PC-9 (cell line): Measurements from ENCODE around the gene GRAP2. TPM values are rescaled to one million over a fixed set of nuclear protein-coding genes. Genes with fewer than 3 reads are reported as not detected.

Experiments
- BruUV-seq: library from RNA; stranded (reverse); fragments of 400-500 nt; replicated peaks from 2 replicates; lab custom pipeline; 2021; lab: Mats Ljungman, UMichigan
- CTCF ChIA-PET: fragments of 300-600 bp; sonication (Branson Sonifier 250); formaldehyde crosslinking; loops from one replicate; lab custom pipeline; 2022; ENCODE audit warnings: antibody characterized with exemption; lab: Charles Lee
- POLR2A ChIA-PET: fragments of 300-600 bp; sonication (Branson Sonifier 250); formaldehyde crosslinking; loops from one replicate; lab custom pipeline; 2022; ENCODE audit warnings: antibody characterized with exemption; ENCODE audit not compliant: unreplicated experiment; lab: Charles Lee
- DNase-seq, 2 experiments: peaks; one replicate each; pipeline versions ENCODE4 v3.0.0 to v3.0.0-alpha.2; 2015 to 2022; ENCODE audit warnings: mixed read lengths in 1 of 2
- H2AFZ ChIP-seq: fragments of 200-600 bp; sonication (generic); 2 replicates; pipeline ENCODE4 v1.8.1; 2017; ENCODE audit warnings: antibody characterized with exemption
- H3F3A ChIP-seq: fragments of 200-600 bp; sonication (generic); 2 replicates; pipeline ENCODE4 v1.8.1; 2017; ENCODE audit warnings: antibody characterized with exemption, mild to moderate bottlenecking, low read depth; ENCODE audit not compliant: insufficient read depth
- H3K27ac ChIP-seq: fragments of 200-600 bp; sonication (generic); 2 replicates; pipeline ENCODE4 v1.6.1; 2016; ENCODE audit warnings: mixed run types
- H3K27me3 ChIP-seq: fragments of 200-600 bp; sonication (generic); 2 replicates; pipeline ENCODE4 v1.6.1; 2016; ENCODE audit warnings: low read depth, mixed run types; ENCODE audit not compliant: insufficient read depth
- H3K36me3 ChIP-seq: fragments of 200-600 bp; sonication (generic); 2 replicates; pipeline ENCODE4 v1.6.1; 2016; ENCODE audit warnings: low read depth, mixed run types
- H3K4me1 ChIP-seq: fragments of 200-600 bp; sonication (generic); replicated peaks from 2 replicates; pipeline ENCODE4 v1.6.1; 2016; ENCODE audit warnings: mixed run types; ENCODE audit not compliant: insufficient read depth
- H3K4me2 ChIP-seq: fragments of 200-600 bp; sonication (generic); 2 replicates; pipeline ENCODE4 v1.6.1; 2017; ENCODE audit warnings: mixed run types
- H3K4me3 ChIP-seq: fragments of 200-600 bp; sonication (generic); 2 replicates; pipeline ENCODE4 v1.6.1; 2016; ENCODE audit warnings: mixed run types
- H3K79me2 ChIP-seq: fragments of 200-600 bp; sonication (generic); 2 replicates; pipeline ENCODE4 v1.6.1; 2017; ENCODE audit warnings: low read depth, mixed run types
- H3K9me2 ChIP-seq: fragments of 200-600 bp; sonication (generic); 2 replicates; pipeline ENCODE4 v1.8.1; 2017; ENCODE audit warnings: mild to moderate bottlenecking; ENCODE audit not compliant: insufficient read depth
- H3K9me3 ChIP-seq: fragments of 200-600 bp; sonication (generic); 2 replicates; pipeline ENCODE4 v1.8.1; 2016; ENCODE audit warnings: low read depth; ENCODE audit not compliant: insufficient read depth
- H4K20me1 ChIP-seq: fragments of 200-600 bp; sonication (generic); 2 replicates; pipeline ENCODE4 v1.8.1; 2017; ENCODE audit not compliant: insufficient read depth
- CTCF ChIP-seq: fragments of 200-600 bp; sonication (generic); conservative IDR thresholded peaks from 2 replicates; pipeline ENCODE4 v1.6.1; 2017; ENCODE audit warnings: mixed run types, antibody characterized with exemption, mild to moderate bottlenecking, moderate library complexity
- EZH2 ChIP-seq: fragments of 200-600 bp; sonication (generic); IDR thresholded peaks from 2 replicates; pipeline ENCODE4 v1.8.0; 2017; ENCODE audit warnings: antibody characterized with exemption, low read depth
- intact Hi-C: fragments of 100-400 bp; cut with micrococcal nuclease; formaldehyde crosslinking; loops from one replicate; pipeline ENCODE4 v1.10.0; 2022; ENCODE audit not compliant: unreplicated experiment
- total RNA-seq: library from RNA; stranded (reverse); gene quantifications from 2 replicates; pipeline ENCODE4 v1.2.3, GENCODE V29; 2021

The GRAP2 gene
- total RNA-seq, 1 experiment from 2014 or later = not detected

- Histone ChIP-seq H3K27me3 (no peaks in the 10 kb centered on the region), H3K4me2 (no peak overlapping the region), H3K9me2 (no peaks in the 10 kb centered on the region), H3K27ac (no peak overlapping the region), H2AFZ (no peak overlapping the region), H4K20me1 (no peaks in the 10 kb centered on the region; the same call in 1 of the 2 replicates), H3K79me2 (no peaks in the 10 kb centered on the region), H3K4me3 (no peak overlapping the region), H3K4me1 (no peaks in the 10 kb centered on the region), H3K36me3 (no peaks in the 10 kb centered on the region), H3K9me3 (no peaks in the 10 kb centered on the region), H3F3A (no peaks in the 10 kb centered on the region)
- BruUV-seq = no TSS peak
- intact Hi-C loops = no loop called here
- TF ChIP-seq EZH2 (no peak), CTCF (no peak)
- CTCF ChIA-PET = interaction anchor here (0.6 to 1.2 kb wide), 3 partner anchors 16 to 1146 kb away, joined by 3 to 5 read pairs (median 3); no protein-coding TSS in a partner anchor
- POLR2A ChIA-PET = interaction anchor here (0.6 to 0.7 kb wide), 3 partner anchors 15 to 402 kb away, joined by 3 to 6 read pairs (median 5); partner anchors contain the start of gene FAM83F
- DNase-seq = peak in 1 of 2 experiments; percentile 76
These were observed 108.4 kb downstream of the GRAP2 start for GRCh38 chr22:40009292-40009774.

- Histone ChIP-seq H3K9me3 (no peaks in the 10 kb centered on the region), H3K36me3 (no peaks in the 10 kb centered on the region), H3K79me2 (no peaks in the 10 kb centered on the region), H3F3A (no peaks in the 10 kb centered on the region), H3K9me2 (no peaks in the 10 kb centered on the region), H3K4me3 (no peak overlapping the region), H4K20me1 (no peaks in the 10 kb centered on the region; the same call in 1 of the 2 replicates), H3K4me1 (no peaks in the 10 kb centered on the region), H3K27me3 (no peaks in the 10 kb centered on the region), H2AFZ (no peak overlapping the region), H3K4me2 (no peak overlapping the region), H3K27ac (no peak overlapping the region)
- ChIA-PET CTCF (interaction anchor here (0.6 to 1.2 kb wide), 4 partner anchors 15 to 1549 kb away, joined by 3 to 7 read pairs (median 4); no protein-coding TSS in a partner anchor), POLR2A (interaction anchor here (0.5 to 0.6 kb wide), 5 partner anchors 14 to 339 kb away, joined by 3 to 7 read pairs (median 6); partner anchors contain the start of gene FAM83F)
- TF ChIP-seq CTCF = no peak
- TF ChIP-seq EZH2 = no peak
- no peak for DNase-seq
- intact Hi-C loops = no loop called here
- BruUV-seq = no TSS peak
These were observed 109.2 kb downstream of the GRAP2 start for GRCh38 chr22:40009951-40010671.

GRCh38 chr22:40010746-40011145 is 109.9 kb downstream of the GRAP2 start:
- Histone ChIP-seq H3K4me3 (no peak overlapping the region), H2AFZ (no peak overlapping the region), H3K4me1 (no peaks in the 10 kb centered on the region), H3K27me3 (no peaks in the 10 kb centered on the region), H4K20me1 (peaks cover 3% of the 10 kb centered on the region), H3K36me3 (no peaks in the 10 kb centered on the region), H3K79me2 (no peaks in the 10 kb centered on the region), H3K9me3 (no peaks in the 10 kb centered on the region), H3K9me2 (no peaks in the 10 kb centered on the region), H3K27ac (no peak overlapping the region), H3F3A (no peaks in the 10 kb centered on the region), H3K4me2 (no peak overlapping the region)
- no peak for TF ChIP-seq CTCF
- TF ChIP-seq EZH2 = no peak
- ChIA-PET CTCF (no interaction called here), POLR2A (interaction anchor here (0.5 to 0.6 kb wide), 2 partner anchors 139 to 339 kb away, joined by 6 to 7 read pairs; no protein-coding TSS in a partner anchor)
- no peak for DNase-seq
- BruUV-seq = no TSS peak
- intact Hi-C loops = no loop called here
